Ishikawa (cell line): ENCODE measurements around the gene AFMID.

Experiments
- CEBPB ChIP-seq: IDR thresholded peaks from 2 replicates; pipeline ENCODE4 v1.6.1; 2012
- EGR1 ChIP-seq: IDR thresholded peaks from 2 replicates; pipeline ENCODE4 v1.6.1; 2012
- EP300 ChIP-seq: IDR thresholded peaks from 2 replicates; pipeline ENCODE4 v1.6.1; 2012; ENCODE audit warnings: borderline replicate concordance
- RAD21 ChIP-seq: IDR thresholded peaks from 2 replicates; pipeline ENCODE4 v1.6.1; 2012; ENCODE audit warnings: low read depth
- TAF1 ChIP-seq: IDR thresholded peaks from 2 replicates; pipeline ENCODE4 v1.6.1; 2012; ENCODE audit warnings: low read depth, mild to moderate bottlenecking
- TCF12 ChIP-seq: IDR thresholded peaks from 2 replicates; pipeline ENCODE4 v1.6.1; 2012; ENCODE audit warnings: low read depth
- YY1 ChIP-seq: IDR thresholded peaks from 2 replicates; pipeline ENCODE4 v1.6.1; 2012; ENCODE audit warnings: low read depth
- ZBTB7A ChIP-seq: IDR thresholded peaks from 2 replicates; pipeline ENCODE4 v1.6.1; 2012; ENCODE audit warnings: low read depth
- TF ChIP-seq, protein P1 (sequence below): IDR thresholded peaks from 2 replicates; pipeline ENCODE4 v1.6.1; 2012
- TF ChIP-seq, protein P2 (sequence below): IDR thresholded peaks from 2 replicates; pipeline ENCODE4 v1.6.1; 2012; ENCODE audit warnings: low read depth, mild to moderate bottlenecking
- TF ChIP-seq, protein P3 (sequence below): IDR thresholded peaks from 2 replicates; pipeline ENCODE4 v1.6.1; 2012

- TF ChIP-seq, protein P1, sequence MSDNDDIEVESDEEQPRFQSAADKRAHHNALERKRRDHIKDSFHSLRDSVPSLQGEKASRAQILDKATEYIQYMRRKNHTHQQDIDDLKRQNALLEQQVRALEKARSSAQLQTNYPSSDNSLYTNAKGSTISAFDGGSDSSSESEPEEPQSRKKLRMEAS = no peak
- no peak for TF ChIP-seq RAD21
- no peak for TF ChIP-seq EGR1
- TF ChIP-seq TAF1 = no peak
- TF ChIP-seq ZBTB7A = no peak
- TF ChIP-seq, protein P2, sequence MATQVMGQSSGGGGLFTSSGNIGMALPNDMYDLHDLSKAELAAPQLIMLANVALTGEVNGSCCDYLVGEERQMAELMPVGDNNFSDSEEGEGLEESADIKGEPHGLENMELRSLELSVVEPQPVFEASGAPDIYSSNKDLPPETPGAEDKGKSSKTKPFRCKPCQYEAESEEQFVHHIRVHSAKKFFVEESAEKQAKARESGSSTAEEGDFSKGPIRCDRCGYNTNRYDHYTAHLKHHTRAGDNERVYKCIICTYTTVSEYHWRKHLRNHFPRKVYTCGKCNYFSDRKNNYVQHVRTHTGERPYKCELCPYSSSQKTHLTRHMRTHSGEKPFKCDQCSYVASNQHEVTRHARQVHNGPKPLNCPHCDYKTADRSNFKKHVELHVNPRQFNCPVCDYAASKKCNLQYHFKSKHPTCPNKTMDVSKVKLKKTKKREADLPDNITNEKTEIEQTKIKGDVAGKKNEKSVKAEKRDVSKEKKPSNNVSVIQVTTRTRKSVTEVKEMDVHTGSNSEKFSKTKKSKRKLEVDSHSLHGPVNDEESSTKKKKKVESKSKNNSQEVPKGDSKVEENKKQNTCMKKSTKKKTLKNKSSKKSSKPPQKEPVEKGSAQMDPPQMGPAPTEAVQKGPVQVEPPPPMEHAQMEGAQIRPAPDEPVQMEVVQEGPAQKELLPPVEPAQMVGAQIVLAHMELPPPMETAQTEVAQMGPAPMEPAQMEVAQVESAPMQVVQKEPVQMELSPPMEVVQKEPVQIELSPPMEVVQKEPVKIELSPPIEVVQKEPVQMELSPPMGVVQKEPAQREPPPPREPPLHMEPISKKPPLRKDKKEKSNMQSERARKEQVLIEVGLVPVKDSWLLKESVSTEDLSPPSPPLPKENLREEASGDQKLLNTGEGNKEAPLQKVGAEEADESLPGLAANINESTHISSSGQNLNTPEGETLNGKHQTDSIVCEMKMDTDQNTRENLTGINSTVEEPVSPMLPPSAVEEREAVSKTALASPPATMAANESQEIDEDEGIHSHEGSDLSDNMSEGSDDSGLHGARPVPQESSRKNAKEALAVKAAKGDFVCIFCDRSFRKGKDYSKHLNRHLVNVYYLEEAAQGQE = no peak
- TF ChIP-seq, protein P3, sequence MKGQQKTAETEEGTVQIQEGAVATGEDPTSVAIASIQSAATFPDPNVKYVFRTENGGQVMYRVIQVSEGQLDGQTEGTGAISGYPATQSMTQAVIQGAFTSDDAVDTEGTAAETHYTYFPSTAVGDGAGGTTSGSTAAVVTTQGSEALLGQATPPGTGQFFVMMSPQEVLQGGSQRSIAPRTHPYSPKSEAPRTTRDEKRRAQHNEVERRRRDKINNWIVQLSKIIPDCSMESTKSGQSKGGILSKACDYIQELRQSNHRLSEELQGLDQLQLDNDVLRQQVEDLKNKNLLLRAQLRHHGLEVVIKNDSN = no peak
- TF ChIP-seq EP300 = no peak
- TF ChIP-seq YY1 = no peak
- no peak for TF ChIP-seq CEBPB
- TF ChIP-seq TCF12 = no peak
Observed at GRCh38 chr17:78237401-78238012, 50.3 kb downstream of the AFMID start.
